ENCODE data around the gene DENND2A. TPM values are rescaled to one million over a fixed set of nuclear protein-coding genes. Genes with fewer than 3 reads are reported as not detected.
"Not testable (repeated sequence)": the region's sequence is repeated elsewhere in the genome, so short reads cannot be mapped to it uniquely, and the experiment has no call there.

DENND2A gene
- total and polyA plus RNA-seq, 8 donors, result 9.3 to 47.2 (median 37.6) TPM

DNA sequence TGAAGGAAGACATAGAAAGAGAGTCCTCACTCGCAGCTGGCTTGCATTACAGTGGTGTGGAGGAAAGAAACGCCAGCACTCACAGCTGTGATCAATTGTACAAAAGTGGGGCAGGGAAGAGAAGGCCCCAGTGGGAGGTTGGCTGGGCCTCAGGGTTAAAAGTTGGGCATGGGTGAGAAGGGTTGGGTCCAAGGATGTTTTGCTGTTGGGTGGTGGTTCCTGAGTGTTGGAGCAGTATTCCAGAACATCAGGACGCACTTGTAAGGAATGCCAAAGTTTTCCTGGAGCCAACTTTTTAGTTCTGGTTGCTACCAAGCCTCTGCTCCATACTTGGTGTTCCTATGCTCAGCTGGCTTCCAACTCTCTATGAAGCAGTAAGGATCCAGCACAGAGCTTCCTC lies 105.9 kb downstream of the DENND2A start:
- intact Hi-C loops (cut with DNase I), result no loop called here
- TF ChIP-seq, protein P1, sequence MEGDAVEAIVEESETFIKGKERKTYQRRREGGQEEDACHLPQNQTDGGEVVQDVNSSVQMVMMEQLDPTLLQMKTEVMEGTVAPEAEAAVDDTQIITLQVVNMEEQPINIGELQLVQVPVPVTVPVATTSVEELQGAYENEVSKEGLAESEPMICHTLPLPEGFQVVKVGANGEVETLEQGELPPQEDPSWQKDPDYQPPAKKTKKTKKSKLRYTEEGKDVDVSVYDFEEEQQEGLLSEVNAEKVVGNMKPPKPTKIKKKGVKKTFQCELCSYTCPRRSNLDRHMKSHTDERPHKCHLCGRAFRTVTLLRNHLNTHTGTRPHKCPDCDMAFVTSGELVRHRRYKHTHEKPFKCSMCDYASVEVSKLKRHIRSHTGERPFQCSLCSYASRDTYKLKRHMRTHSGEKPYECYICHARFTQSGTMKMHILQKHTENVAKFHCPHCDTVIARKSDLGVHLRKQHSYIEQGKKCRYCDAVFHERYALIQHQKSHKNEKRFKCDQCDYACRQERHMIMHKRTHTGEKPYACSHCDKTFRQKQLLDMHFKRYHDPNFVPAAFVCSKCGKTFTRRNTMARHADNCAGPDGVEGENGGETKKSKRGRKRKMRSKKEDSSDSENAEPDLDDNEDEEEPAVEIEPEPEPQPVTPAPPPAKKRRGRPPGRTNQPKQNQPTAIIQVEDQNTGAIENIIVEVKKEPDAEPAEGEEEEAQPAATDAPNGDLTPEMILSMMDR (IDR thresholded peaks at IDR 0.05), result no peak
- no peaks in the 10 kb centered on the region for H3K27me3 ChIP-seq
- H3K9me3 ChIP-seq, result no peaks in the 10 kb centered on the region
- DNase-seq, result no peak
- H3K4me3 ChIP-seq, result no peak overlapping the region
- ATAC-seq, result peak; percentile 41
- H3K27ac ChIP-seq, result no peak overlapping the region
- H3K36me3 ChIP-seq, result no peaks in the 10 kb centered on the region
- no peaks in the 10 kb centered on the region for H3K4me1 ChIP-seq

DNA sequence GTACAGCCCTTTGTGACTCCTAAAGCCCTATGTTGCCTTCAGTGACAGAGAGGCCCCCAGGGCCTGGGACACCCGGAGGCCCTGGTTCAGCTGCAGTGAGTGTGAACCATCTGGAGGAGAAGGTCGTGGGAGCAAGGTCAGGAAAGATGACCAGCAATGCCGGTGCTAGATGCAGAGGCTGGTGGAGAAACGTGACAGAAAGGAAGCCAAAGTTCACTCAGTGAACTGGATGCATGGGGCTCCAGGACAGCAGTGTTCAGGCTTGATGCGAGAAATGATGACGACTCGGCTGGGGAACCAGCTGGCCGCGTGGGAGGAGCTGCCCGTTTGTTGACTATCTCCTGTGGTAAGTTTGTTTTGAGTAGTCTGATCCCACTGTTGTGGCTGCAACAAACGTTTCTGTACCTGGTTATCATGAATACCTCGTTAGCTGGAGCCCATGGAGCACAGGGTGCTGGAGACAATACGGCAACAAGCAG lies 107.2 kb downstream of the DENND2A start:
- DNase-seq (no peak), ATAC-seq (no peak)
- Histone ChIP-seq H3K27me3 (no peaks in the 10 kb centered on the region), H3K4me3 (no peak overlapping the region), H3K36me3 (no peaks in the 10 kb centered on the region), H3K4me1 (no peaks in the 10 kb centered on the region), H3K27ac (no peak overlapping the region), H3K9me3 (no peaks in the 10 kb centered on the region)
- intact Hi-C loops (cut with DNase I), result no loop called here
- TF ChIP-seq, protein P1 (IDR thresholded peaks at IDR 0.05), result no peak

DNA sequence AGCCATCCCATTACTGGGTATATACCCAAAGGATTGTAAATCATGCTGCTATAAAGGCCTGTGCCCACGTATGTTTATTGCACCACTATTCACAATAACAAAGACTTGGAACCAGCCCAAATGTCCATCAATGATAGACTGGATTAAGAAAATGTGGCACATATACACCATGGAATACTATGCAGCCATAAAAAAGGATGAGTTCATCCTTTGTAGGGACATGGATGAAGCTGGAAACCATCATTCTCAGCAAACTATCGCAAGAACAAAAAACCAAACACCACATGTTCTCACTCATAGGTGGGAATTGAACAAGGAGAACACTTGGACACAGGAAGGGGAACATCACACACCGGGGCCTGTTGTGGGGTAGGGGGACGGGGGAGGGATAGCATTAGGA lies 111.2 kb downstream of the DENND2A start:
- DNase-seq; H3K36me3 ChIP-seq; intact Hi-C loops (cut with DNase I); ATAC-seq; H3K9me3 ChIP-seq; H3K27ac ChIP-seq; H3K4me1 ChIP-seq; H3K4me3 ChIP-seq: not testable (repeated sequence)
- H3K27me3 ChIP-seq, result peaks cover 0 to 19% of the 10 kb centered on the region in 2 donors

DNA sequence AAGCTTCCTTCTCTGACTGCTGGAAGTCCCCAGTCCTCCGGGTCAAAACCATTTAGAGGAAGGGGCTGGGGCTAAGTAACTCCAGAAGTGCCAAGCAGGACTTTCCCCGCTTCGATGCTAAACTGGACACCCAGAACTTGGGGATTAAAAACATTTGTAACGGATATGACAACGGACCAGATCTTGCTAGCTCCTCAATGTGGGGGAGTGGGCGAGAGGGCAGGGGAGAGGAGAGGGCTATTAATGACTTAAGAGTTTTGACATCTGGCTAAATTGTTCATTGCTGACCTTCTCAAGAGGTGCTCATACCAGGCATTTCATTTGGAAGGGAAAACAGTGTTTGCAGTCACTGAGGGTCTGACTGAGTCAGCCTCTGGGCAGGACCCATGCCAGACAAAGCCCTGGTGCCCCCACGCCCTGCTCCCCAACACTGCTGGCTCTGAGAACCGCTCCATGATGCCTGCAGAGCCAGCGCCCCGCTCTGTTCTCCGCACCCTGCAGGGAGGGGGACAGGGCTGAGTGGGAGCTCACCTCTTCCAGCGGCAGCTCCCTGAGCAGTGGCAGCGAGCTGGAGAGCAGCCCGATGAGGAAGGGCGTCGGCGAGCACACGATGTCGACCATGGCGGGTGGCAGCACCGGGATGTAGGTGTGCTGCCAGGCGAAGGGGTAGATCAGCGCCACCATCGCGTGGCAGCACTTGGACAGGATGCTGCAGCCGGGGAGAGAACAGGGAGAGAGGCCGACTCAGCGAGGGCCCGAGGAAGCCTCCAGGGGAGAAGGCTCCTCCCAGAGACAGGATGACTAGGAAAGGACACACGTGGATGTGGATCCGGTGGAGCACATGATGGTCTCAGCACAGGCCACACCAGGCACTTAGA lies 113.6 kb downstream of the DENND2A start:
- no peak for DNase-seq
- no peak for ATAC-seq
- intact Hi-C loops (cut with DNase I), result no loop called here
- Histone ChIP-seq H3K27me3 (peaks cover 0 to 19% of the 10 kb centered on the region in 2 donors), H3K4me3 (no peak overlapping the region), H3K27ac (no peak overlapping the region), H3K9me3 (no peaks in the 10 kb centered on the region), H3K36me3 (no peaks in the 10 kb centered on the region), H3K4me1 (peaks cover 0 to 6% of the 10 kb centered on the region in 2 donors)
- TF ChIP-seq, protein P1 (IDR thresholded peaks at IDR 0.05), result no peak

DNA sequence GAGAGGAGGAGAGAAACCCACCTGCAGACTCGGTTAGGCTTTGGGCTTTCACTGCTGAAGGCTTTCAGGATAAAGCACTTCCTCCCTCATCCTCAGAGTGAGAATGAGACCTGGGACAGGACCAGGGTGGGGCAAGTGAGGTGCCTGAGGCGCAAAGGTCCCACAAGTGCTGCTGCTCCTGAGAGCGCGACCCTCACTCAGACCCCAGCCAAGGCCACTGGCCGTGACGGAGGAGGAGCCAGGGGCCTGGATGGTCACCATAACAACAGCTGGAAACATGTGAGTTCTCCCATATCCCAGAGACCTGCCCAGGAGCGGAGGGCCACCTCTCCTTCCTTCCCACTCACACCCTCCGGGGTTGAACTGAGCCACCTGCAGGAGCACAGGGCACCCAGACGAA lies 114.4 kb downstream of the DENND2A start:
- no peak overlapping the region for H3K4me3 ChIP-seq
- H3K36me3 ChIP-seq, result no peaks in the 10 kb centered on the region
- peaks cover 0 to 19% of the 10 kb centered on the region in 2 donors for H3K27me3 ChIP-seq
- no peaks in the 10 kb centered on the region for H3K9me3 ChIP-seq
- ATAC-seq (no peak), DNase-seq (no peak)
- TF ChIP-seq, protein P1 (IDR thresholded peaks at IDR 0.05), result no peak
- H3K27ac ChIP-seq, result no peak overlapping the region
- intact Hi-C loops (cut with DNase I), result no loop called here
- H3K4me1 ChIP-seq, result peaks cover 0 to 6% of the 10 kb centered on the region in 2 donors
